Measurements from ENCODE around the gene ACO2.
"Not testable (repeated sequence)": the region's sequence is repeated elsewhere in the genome, so short reads cannot be mapped to it uniquely, and the experiment has no call there.

The ACO2 gene

DNA sequence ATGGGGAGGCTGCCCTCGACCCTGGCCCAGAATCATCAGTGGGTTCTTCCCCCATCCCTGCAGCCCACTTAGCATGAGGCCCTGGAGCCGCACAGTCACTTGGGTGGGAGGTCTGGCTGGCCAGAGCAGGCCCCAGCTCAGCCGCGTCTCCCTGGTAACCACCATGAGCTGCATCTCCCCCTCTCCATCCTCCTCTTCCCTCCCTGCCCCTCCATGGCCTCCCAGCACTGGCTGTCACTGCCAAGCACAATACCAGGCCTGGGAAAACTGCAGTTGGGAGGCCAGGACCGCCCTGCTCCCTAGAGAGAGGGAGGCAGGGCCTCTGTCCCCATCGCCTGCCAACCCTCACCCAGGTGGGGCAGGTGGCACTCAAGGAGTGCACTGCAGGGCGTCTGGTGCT lies 99.9 kb downstream of the ACO2 start:
- DNase-seq (ENCODE audit: low read depth): no peak

DNA sequence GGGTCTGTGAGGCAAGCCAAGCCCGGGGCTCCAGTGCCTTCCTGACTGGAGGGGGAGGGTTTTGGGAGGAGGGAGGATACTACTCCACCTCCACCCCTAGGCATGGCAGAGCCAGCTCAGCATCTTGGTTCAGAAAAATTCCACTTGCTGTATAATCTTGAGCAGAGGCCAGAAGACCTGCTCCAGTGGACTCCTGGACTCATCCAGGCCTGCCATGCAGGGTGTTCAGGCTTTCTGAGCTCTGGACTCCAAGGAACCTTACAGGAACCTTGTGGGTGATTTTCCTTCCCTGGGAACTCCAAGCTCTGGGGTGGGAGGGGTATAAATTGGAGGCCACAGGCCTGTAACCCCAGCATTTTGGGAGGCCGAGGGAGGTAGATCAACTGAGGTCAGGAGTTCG lies 101.3 kb downstream of the ACO2 start:
- DNase-seq (ENCODE audit: low read depth): no peak

DNA sequence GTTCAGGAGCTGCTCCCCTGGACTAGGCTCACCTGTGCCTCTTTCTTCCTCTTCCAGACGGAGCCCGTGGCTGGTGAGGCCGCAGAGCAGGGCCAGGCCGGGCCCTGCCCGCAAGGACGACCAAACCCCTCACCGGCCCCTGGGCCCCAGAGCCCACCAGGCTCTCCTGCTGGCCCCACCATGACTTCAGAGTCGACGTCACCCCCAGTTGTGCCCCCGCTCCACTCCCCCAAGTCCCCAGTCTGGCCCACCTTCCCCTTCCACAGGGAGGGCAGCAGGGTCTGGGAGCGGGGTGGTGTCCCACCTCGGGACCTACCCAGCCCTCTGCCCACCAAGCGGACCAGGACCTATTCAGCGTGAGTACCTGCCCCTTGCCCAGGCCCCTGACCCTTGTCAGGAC lies 102.9 kb downstream of the ACO2 start:
- DNase-seq (ENCODE audit: low read depth): no peak

DNA sequence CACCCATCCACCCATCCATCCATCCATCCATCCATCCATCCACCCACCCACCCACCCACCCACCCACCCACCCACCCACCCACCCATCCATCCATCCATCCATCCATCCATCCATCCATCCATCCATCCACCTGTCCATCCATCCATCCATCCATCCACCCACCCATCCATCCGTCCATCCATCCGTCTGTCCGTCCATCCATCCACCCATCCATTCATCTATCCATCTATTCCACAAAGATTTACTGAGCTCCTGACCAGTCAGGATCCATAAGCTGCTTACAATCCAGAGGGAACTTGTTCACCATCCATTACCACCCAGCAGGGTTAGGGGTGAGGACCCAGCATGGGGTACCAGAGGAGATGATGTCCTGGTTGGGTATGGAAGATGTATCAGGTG lies 103.4 kb downstream of the ACO2 start:
- not testable (repeated sequence) for DNase-seq (ENCODE audit: low read depth)

DNA sequence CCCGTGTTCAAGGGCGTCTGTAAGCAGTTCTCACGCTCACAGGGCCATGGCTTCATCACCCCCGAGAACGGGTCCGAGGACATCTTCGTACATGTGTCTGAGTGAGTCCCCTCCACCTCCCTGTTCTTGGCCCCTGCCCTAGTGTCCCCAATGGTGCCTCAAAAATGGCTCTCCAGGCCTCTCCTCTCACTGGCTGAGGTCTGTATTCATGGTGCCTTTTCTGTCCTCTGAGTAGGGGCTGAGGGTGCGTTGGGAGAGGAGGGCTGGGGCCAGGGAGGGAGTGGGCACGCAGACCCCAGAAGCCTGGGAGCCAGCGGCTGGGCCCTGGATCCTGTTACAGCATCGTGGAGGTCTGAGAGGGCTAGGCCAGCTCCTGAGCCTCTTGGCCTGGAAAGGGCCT lies 104.8 kb downstream of the ACO2 start:
- no peak for DNase-seq (ENCODE audit: low read depth)

DNA sequence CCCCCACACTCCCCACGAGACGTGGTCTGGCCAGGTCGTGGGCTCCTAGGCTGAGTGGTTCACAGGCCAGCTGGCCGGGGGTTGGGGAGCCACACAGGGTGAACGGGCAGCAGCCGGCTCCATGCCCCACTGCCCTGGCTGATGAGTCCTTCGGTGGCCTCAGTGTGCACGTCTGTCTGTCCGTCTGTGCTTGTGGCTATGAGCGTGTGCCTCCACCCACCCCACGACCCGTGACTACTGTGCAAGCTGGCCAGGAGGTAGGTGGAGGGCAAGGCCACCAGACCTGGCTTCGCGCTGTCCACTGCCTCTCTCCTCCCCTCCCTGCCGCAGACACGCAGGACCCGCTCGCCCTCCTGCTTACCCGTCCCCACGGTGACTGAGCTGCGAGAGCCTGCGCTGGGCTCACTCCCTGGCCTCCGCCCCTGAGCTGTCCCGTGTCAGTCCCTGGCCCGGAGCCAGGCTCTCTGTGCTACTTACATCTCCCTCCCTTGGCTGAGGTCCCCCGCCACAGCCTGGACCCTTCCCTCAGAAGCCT lies 106.0 kb downstream of the ACO2 start:
- DNase-seq (ENCODE audit: low read depth): no peak

DNA sequence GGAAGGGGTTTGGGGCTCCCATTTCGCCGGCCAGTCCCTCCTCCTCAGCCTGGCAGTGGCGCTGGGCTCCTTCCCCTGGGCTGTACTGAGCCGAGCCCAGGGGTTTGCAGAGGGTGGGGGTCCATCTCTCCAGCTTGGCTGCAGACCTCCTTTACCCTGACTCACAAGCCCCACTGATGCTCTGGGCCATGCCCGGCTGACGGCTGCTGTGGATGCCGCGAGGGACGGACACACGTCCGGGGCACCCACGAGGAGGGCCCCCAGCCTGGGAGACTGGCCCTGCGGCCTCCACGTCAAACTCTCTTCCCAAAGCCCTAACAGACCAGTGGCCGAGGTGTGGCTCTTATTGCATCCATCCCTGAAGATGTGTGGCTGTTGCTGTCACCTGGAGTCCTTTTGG lies 106.6 kb downstream of the ACO2 start:
- DNase-seq (ENCODE audit: low read depth): no peak

DNA sequence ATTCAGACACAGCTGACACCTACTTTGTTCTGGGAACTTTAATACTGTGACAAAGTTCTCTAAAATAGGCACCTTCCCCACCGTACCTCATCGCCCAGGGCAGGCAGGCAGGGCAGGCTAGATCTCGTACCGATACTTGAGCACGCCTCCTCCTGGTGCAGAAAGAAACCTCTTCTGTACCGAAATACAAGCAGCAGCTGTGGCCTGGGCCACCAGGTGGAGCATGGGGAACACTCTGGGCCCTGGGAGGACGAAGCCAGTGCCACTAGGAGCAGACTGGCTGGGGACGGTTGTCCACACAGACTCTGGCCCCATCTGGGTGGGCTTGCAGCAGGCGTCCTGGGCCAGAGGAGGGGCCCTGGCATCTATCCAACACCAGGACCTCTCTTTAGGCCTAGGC lies 108.0 kb downstream of the ACO2 start:
- peak; percentile 58 for DNase-seq (ENCODE audit: low read depth)

DNA sequence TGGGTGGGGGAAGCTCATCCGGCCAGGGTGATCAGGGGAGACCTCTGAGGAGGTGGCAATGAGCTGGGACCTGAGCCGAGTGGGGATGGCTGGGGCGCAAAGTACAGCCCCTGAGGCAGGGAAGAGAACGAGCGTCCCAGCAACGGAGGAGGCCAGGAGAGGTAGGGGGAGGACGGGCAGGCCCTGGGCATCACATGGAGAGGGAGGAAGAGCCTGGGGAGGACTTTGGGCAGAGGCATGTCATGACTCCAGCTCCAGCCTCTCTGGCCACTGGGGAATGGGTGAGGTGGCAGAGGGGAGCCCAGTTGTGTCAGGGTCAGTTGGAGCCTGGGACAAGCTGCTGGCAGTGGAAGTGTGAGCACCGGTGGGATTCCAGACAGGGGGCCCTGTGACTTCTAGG lies 109.2 kb downstream of the ACO2 start:
- DNase-seq (ENCODE audit: low read depth): no peak

All from iris pigment epithelial cell (primary cell).